Psoas muscle (tissue), 8 donors: Measurements from ENCODE around the gene CELF4. TPM values are rescaled to one million over a fixed set of nuclear protein-coding genes. Genes with fewer than 3 reads are reported as not detected.

Experiments used
- ATAC-seq, 4 donors: fragments of 200-7000 bp; cut with Tn5 transposase; one replicate each; pipeline ENCODE4 v1.9.1; 2020; ENCODE audit warnings: moderate library complexity in 3 of 4, mild to moderate bottlenecking in 2 of 4
- DNase-seq, 2 donors: peaks; one replicate each; pipeline ENCODE4 v3.0.0-alpha.2; 2020
- H3K27ac ChIP-seq: fragments of 200-600 bp; one replicate; pipeline ENCODE4 v1.8.0; 2022
- H3K27me3 ChIP-seq, 3 donors: fragments of 200-600 bp in 1 of 3; one replicate each; pipeline versions ENCODE4 v1.6.1 to v1.8.0; 2013 to 2022; ENCODE audit warnings: low read length in 2 of 3, mild to moderate bottlenecking in 2 of 3, moderate library complexity in 1 of 3; ENCODE audit not compliant: insufficient read depth in 3 of 3
- H3K36me3 ChIP-seq, 2 donors: fragments of 200-600 bp in 1 of 2; one replicate each; pipeline versions ENCODE4 v1.6.1 to v1.8.0; 2013 to 2022; ENCODE audit warnings: low read depth in 1 of 2, mild to moderate bottlenecking in 1 of 2, moderate library complexity in 1 of 2; ENCODE audit not compliant: insufficient read depth in 1 of 2
- H3K4me1 ChIP-seq: fragments of 200-600 bp; one replicate; pipeline ENCODE4 v1.8.0; 2022
- H3K4me3 ChIP-seq: fragments of 200-600 bp; one replicate; pipeline ENCODE4 v1.8.0; 2022; ENCODE audit warnings: mild to moderate bottlenecking
- H3K9me3 ChIP-seq: fragments of 200-600 bp; one replicate; pipeline ENCODE4 v1.8.0; 2022
- CTCF ChIP-seq: fragments of 200-600 bp; IDR thresholded peaks from one replicate; pipeline ENCODE4 v1.8.0; 2022; ENCODE audit warnings: antibody characterized with exemption
- WGBS, 3 donors: extraction: QIAGEN DNeasy Blood & Tissue Kit; methylation state at CpG; one replicate each; pipeline versions ENCODE4 v1.1.6 to v1.1.7; 2013; 5-methylcytosine and 5-hydroxymethylcytosine counted together
- intact Hi-C, 2 donors: fragments of 100-400 bp; cut with DNase I; formaldehyde crosslinking; loops; one replicate each; pipeline versions ENCODE4 v1.11.0 to v1.14.2; 2022
- polyA plus RNA-seq, 3 donors: library from polyadenylated mRNA; stranded (reverse); fragments of 200-250 nt; gene quantifications; one replicate each; pipeline ENCODE4 v1.2.3, GENCODE V29; 2013
- total RNA-seq, 4 donors: library from RNA; stranded (reverse); fragmentation: NEBNext Ultra II Directional in 2 of 4; extraction: Animal tissue kit (Norgen Biotek cat#: 25700) in 2 of 4; gene quantifications; one replicate each; pipeline versions ENCODE4 v1.2.1 to v1.2.4, GENCODE V29; 2021 to 2023
- donor health status: healthy with polysubstance abuse.
- donor health status: DM: no; HTN: no; CAD: no; lungs with moderate emphysema.
- donor health status: Bipolar disorder and iron deficiency.
- donor health status: healthy.
- donor health status: DM: yes; HTN: yes; CAD: no.
- donor health status: DM: no; HTN: no; CAD: no.
- donor health status: DM: no; HTN: no; CAD: no.
- donor health status: DM: yes; HTN: yes; CAD: no.

CELF4 gene
- total and polyA plus RNA-seq, 7 donors = 0.17 to 0.28 (median 0.17) TPM; not detected in 3

- no peak overlapping the region for H3K4me3 ChIP-seq
- H3K36me3 ChIP-seq = no peaks in the 10 kb centered on the region
- no peaks in the 10 kb centered on the region for H3K9me3 ChIP-seq
- no peak for ATAC-seq
- H3K4me1 ChIP-seq = no peaks in the 10 kb centered on the region
- H3K27ac ChIP-seq = no peak overlapping the region
- intact Hi-C loops = no loop called here
- no peak for DNase-seq
- 67 to 77% (median 73%) methylated on average over 5 of the region's 5 CpGs for WGBS, 3 donors
- peaks cover 0 to 35% (median 10%) of the 10 kb centered on the region in 3 donors for H3K27me3 ChIP-seq
- TF ChIP-seq CTCF = no peak
Measured at GRCh38 chr18:37259711-37260110, 305.9 kb downstream of the CELF4 start.

GRCh38 chr18:37258819-37259218 is 306.8 kb downstream of the CELF4 start:
- 43 to 50% (median 48%) methylated on average over 11 of the region's 11 CpGs for WGBS, 3 donors
- H3K4me1 ChIP-seq = no peaks in the 10 kb centered on the region
- H3K36me3 ChIP-seq = no peaks in the 10 kb centered on the region
- H3K27me3 ChIP-seq = peaks cover 0 to 41% (median 10%) of the 10 kb centered on the region in 3 donors
- no peak overlapping the region for H3K4me3 ChIP-seq
- no peak overlapping the region for H3K27ac ChIP-seq
- ATAC-seq (no peak), DNase-seq (no peak)
- intact Hi-C loops = no loop called here
- no peak for TF ChIP-seq CTCF
- no peaks in the 10 kb centered on the region for H3K9me3 ChIP-seq

- Histone ChIP-seq H3K27me3 (peaks cover 0 to 46% (median 10%) of the 10 kb centered on the region in 3 donors), H3K9me3 (no peaks in the 10 kb centered on the region), H3K36me3 (no peaks in the 10 kb centered on the region), H3K27ac (no peak overlapping the region), H3K4me1 (no peaks in the 10 kb centered on the region), H3K4me3 (no peak overlapping the region)
- ATAC-seq = no peak
- no peak for TF ChIP-seq CTCF
- DNase-seq = no peak
- WGBS, 3 donors = 36 to 47% (median 41%) methylated on average over 9 of the region's 9 CpGs
- intact Hi-C loops = no loop called here
Measured at GRCh38 chr18:37258131-37258530, 307.5 kb downstream of the CELF4 start.

GRCh38 chr18:37254973-37255372 is 310.6 kb downstream of the CELF4 start:
- ATAC-seq (no peak), DNase-seq (no peak)
- WGBS, 3 donors = 72 to 77% (median 73%) methylated on average over 12 of the region's 12 CpGs
- intact Hi-C loops = no loop called here
- no peak for TF ChIP-seq CTCF
- H3K9me3 ChIP-seq = no peaks in the 10 kb centered on the region
- H3K27ac ChIP-seq = no peak overlapping the region
- no peaks in the 10 kb centered on the region for H3K4me1 ChIP-seq
- no peak overlapping the region for H3K4me3 ChIP-seq
- H3K36me3 ChIP-seq = no peaks in the 10 kb centered on the region
- peaks cover 0 to 46% (median 7%) of the 10 kb centered on the region in 3 donors for H3K27me3 ChIP-seq

- Histone ChIP-seq H3K27ac (no peak overlapping the region), H3K36me3 (no peaks in the 10 kb centered on the region), H3K4me1 (no peaks in the 10 kb centered on the region), H3K27me3 (peaks cover 0 to 45% (median 7%) of the 10 kb centered on the region in 3 donors), H3K4me3 (peak overlapping the region; percentile 62), H3K9me3 (no peaks in the 10 kb centered on the region)
- ATAC-seq = peak in 2 of 4 donors; percentile 10
- no peak for DNase-seq
- intact Hi-C loops = no loop called here
- WGBS, 3 donors = 4 to 8% (median 5%) methylated on average over 21 to 49 of the region's 49 CpGs
- TF ChIP-seq CTCF = no peak
Measured at GRCh38 chr18:37254236-37254754, 311.3 kb downstream of the CELF4 start.
